HG03025 (cell line): Measurements from ENCODE around the gene CAMK4.
"Not testable (repeated sequence)": the region's sequence is repeated elsewhere in the genome, so short reads cannot be mapped to it uniquely, and the experiment has no call there.

ENCODE experiments used
- ATAC-seq: cut with Tn5 transposase; IDR thresholded peaks from one replicate; pipeline ENCODE4 v1.9.1; 2021; ENCODE audit warnings: mild to moderate bottlenecking, moderate library complexity; ENCODE audit not compliant: unreplicated experiment, low FRiP score

The CAMK4 gene

DNA sequence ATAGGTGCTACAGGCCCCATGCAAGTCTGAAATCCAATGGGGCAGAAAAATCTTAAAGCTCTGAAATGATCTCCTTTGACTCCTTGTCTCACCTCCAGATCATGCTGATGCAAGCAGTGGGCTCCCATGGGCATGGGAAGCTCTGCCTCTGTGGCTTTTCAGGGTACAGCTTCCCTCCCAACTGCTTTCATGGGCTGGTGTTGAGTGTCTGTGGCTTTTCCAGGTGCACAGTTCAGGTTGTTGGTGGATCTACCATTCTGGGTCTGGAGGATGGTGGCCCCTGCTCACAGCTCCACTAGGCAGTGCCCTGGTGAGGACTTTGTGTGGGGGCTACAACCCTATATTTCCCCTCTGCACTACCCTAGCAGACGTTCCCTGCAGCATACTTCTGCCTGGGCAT, 184.6 kb downstream of the CAMK4 start:
- ATAC-seq, result no peak

DNA sequence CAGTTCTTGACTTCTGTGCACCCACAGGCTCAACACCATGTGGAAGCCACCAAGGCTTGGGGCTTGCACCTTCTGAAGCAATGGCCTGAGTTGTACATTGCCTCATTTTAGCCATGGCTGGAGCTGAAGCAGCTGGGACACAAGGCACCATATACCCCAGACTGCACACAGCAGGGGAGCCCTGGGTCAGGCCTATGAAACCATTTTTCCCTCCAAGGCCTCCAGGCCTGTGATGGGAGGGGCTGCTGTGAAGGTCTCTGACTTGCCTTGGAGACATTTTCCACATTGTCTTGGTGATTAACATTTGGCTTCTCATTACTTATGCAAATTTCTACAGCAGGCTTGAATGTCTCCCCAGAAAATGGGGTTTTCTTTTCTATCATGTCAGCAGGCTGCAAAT, 185.1 kb downstream of the CAMK4 start:
- not testable (repeated sequence) for ATAC-seq

DNA sequence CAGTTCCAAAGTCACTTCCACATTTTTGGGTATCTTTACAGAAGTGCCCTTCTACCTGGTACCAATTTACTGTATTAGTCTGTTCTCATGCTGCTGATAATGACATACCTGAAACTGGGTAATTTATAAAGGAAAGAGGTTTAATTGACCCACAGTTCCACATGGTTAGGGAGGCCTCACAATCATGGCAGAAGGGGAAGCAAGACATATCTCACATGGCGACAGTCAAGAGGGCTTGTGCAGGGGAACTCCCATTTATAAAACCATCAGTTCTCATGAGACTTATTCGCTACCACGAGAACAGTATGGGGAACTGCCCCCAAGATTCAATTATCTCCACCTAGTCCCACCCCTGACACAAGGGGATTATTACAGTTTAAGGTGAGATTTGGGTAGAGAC, 185.9 kb downstream of the CAMK4 start:
- not testable (repeated sequence) for ATAC-seq

- ATAC-seq, result no peak
Measured at GRCh38 chr5:111411301-111411700, 187.1 kb downstream of the CAMK4 start.

- no peak for ATAC-seq
Measured at GRCh38 chr5:111412593-111412992, 188.4 kb downstream of the CAMK4 start.

DNA sequence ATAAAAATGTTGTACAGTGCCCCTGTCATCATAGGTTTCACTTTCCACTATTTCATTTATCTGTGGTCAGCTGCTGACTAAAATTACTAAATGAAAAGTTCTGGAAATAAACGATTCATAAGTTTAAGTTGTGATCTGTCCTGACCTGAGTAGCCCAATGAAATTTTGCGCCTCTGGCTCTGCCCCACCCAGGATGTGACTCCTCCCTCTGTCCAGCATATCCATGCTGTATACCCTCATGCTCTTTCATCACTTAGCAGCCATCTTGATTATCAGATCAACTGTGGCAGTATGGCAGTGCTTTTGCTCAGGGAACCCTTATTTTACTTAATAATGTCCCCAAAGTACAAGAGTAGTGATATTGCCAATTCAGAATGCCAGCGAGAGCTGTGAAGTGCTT, 190.9 kb downstream of the CAMK4 start:
- ATAC-seq, result no peak

DNA sequence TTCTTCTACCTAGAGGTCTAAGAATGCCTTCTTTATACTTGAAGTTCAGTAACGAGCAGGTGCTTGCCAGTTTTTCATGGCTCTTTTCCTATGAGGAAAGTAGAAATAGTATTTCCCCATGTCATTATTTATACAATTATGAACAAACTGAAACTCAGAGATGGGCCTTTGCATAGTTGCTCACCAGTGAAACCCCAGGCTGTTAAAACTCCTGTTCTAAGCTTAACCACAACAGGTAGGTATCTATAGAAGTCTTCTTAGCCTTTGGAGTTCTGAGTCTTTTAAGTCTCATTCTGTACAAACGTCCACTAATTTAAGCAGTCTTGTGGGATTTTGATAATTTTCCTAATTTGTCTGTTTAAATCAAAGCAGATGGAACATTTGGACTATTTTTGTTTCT, 198.1 kb downstream of the CAMK4 start:
- peak; percentile 89 for ATAC-seq

- no peak for ATAC-seq
Measured at GRCh38 chr5:111422747-111423720, 198.8 kb downstream of the CAMK4 start.

GRCh38 chr5:111425205-111425604, 201.0 kb downstream of the CAMK4 start:
- ATAC-seq, result no peak

DNA sequence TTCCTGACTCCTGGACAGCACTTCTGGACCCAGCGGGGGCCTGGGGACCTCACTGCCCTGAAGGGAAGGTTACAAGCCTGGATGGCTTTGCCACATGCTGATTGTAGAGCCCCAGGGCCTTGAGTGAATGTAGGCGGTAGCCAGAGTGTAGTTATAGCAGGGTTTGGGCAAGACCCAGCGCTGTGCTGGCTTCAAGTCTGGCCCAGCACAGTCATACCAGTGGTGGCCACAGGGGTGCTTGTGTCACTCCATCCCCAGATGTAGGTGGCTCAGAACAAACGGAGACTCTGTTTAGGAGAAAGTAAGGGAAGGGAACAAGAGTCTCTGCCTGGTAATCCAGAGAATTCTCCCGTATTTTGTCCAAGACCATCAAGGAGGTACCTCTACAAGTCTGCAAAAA, 203.6 kb downstream of the CAMK4 start:
- ATAC-seq, result no peak

DNA sequence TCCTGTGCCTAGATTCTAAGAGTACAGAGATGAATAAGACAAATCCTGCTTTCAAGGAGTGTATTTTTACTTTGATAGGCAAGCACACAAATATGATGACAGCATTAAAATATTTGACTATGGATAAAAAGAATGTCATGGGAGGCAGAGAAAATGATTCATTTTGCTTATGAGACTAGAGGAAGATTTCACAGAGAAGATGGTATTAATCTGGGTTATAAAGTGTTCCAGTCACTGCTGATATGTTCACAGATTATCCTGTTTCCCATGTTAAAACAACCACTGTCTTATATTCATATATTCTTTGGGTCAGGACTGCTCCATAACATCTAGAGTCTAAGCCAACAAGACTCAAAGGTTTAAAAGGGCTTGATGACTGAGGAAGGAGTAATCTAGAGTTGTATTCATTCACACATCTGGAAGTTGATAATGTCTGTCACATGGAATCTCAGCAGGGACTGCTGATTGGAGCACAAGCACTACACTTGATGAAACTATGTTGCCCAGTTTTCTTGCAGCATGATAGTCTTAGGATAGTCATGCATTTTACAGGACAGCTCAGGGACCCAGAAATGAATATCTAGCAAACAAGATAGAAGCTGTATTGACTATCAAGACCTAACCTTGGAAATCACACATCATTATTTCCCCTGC, 208.8 kb downstream of the CAMK4 start:
- ATAC-seq, result no peak

DNA sequence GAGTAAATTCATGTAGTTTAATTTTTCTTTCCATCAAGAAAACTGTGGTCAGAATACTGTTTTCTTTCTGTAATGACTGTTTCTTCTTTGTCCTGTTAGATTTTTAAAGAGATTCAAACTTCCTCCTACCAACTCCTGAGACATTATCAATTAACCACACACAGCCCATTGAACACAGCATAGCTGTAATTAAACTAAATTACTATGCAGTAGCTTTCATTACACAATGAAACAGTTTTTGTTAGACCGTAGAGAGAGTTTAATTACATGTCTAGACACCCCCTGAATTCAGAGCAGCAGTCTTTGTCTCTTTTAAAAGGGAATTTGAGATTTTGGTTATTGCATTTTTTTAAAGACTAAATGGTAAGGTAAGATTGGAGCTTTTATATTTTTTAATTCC, 210.6 kb downstream of the CAMK4 start:
- no peak for ATAC-seq

DNA sequence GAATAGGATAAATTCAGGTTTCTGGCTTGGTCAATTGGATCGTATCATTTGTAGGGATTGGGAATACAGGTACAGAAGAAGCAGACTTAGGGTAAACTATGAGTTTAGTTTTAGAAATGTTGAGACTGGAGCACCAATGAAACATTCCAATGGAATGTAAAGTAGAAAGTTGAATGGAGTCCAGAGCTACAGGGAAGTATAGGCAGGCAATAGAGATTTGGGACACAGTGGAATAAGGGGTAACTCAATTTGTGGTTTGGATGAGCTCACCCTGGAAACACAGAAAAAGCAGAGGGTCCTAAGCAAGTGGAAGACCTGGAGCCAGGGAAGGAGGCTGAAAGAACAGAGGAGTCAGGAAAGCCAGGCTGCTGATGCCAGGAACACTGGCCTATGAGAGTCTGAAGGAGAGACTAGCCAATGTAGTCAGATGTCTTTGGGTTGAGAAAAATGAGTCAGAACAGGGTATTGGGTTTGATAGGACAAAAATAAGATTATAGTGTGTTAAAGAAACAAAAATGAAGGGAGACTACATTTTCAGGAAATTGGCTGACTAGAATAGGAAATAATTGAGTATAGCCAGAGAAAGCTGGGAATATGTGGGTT, 215.4 kb downstream of the CAMK4 start:
- ATAC-seq, result no peak

DNA sequence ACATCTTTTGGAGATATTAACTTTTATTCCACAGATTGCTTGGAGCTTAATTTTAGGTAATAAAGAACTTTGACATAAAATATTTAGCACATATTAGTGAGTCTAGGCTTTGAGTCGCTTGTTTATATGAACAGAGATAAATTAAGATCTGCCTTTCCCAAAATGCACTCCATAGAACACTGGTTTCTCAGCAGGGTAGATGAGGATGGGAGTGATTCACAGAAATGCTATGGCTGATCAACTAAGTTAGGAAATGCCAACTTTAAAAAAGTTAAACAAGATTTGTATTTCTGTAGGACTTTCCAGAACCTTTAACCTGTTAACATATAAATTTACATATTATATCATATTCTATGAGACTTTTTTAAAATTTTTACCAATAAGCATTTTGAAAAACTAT, 222.9 kb downstream of the CAMK4 start:
- no peak for ATAC-seq

GRCh38 chr5:111447822-111448221, 223.6 kb downstream of the CAMK4 start:
- ATAC-seq, result no peak

DNA sequence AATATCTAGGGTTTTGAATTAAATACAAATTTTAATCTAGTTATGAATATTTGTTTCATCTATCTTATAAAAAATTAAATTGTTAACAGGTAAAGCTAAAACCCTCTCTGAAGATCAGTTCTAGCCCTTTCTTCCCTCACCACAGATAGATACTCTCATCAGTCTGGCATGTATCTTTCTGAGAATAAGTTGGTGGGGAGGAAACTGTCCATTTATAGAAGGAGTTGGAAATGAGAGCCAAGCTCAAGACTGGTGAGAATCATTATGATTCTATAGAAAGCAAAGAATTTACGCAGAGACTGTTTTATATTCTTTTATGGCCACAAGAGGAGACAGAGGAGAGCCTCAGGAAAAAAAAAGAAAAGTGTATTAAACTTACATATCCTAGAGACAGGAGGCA, 229.1 kb downstream of the CAMK4 start:
- ATAC-seq, result no peak

GRCh38 chr5:111453747-111454146, 229.6 kb downstream of the CAMK4 start:
- ATAC-seq, result no peak

DNA sequence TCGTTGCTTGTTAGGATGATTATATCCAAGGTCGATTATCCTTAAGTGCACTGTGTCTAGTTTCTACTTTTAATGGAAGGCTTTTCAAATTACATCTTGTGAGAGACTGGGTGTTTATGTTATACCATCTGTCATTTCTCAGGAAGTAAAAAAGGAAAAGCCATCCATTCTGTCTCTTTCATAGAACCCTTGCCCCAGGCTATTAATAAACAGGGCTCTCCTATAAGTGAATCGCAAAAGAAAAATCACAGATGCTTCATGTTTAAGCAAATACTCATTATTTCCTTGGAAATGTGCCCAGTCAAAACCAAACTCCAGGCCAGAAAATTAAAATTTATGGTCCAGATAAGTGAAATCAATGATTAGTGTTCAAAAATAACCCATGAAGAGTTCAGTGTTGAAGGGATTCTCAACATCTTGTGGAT, 230.0 kb downstream of the CAMK4 start:
- ATAC-seq, result no peak

GRCh38 chr5:111454776-111455175, 230.6 kb downstream of the CAMK4 start:
- ATAC-seq, result no peak

DNA sequence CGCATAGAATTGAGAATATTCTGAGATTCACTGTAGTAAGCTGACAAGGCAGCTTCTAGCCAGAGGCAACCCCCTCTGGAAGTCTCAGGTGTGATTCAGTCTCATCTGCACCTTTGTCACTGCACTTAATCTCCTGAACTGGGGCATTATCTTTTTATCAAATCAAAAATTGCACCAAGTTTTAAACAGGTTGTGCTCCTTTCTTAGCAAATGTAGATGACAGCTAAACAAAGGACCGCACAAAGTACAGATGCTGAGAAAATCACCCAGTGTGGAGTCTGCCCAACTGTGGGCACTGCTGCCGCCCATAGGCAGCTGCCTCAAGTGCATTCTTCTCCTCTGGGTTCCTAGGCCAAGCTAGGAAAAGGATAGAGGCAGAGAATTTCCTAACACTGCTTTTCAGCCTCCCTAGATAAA, 237.1 kb downstream of the CAMK4 start:
- ATAC-seq, result no peak

DNA sequence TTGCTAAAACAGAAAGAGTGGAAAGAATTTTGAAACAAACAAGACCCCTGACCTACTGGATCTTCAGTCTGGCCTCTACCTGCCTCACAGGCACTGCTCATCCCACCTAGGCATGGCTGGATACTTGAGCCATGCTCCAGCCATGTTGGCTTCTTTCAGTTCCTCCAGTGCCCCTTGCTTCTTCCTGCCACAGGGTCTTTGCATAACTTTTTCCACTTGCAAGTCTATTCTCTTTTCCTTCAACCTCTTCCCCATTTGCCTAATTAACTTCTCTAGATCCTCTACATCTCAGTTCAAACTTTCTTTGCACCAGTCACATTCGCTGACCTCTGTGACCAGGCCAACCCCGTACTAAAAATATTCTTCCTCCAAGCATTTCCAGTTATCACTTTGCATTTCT, 237.8 kb downstream of the CAMK4 start:
- no peak for ATAC-seq
